Eye (tissue), 1 donor: Measurements from ENCODE around the gene C20orf144.
"Not testable (repeated sequence)": the region's sequence is repeated elsewhere in the genome, so short reads cannot be mapped to it uniquely, and the experiment has no call there.

Source experiments
- DNase-seq: peaks from one replicate; pipeline ENCODE4 v3.0.0-alpha.2; 2015

C20orf144 gene

DNA sequence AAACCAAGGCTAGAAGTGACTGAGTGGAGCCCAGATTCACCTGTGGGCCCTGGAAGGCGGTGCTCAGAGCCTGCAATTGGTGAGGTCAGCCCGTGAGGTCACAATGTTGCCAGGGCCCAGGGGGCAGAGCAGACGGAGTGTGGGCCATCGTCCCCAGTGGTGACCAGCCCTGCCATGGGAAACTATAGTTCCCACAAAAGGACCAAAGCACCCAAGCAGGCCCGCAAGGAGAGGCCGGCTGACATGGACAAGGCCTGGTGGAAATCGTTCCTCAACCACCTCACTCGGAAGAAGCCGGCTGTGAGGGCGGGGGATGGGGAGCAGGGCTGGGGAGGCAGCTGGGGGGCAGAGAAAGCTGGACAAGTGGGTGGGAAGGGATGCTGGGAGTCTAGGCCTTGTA is at the start of gene C20orf144:
C20orf144 (plus strand) TSS at position 156 of the 400 bp plus-strand sequence; CDS start at position 175, 19 bp downstream.
- no peak for DNase-seq

DNA sequence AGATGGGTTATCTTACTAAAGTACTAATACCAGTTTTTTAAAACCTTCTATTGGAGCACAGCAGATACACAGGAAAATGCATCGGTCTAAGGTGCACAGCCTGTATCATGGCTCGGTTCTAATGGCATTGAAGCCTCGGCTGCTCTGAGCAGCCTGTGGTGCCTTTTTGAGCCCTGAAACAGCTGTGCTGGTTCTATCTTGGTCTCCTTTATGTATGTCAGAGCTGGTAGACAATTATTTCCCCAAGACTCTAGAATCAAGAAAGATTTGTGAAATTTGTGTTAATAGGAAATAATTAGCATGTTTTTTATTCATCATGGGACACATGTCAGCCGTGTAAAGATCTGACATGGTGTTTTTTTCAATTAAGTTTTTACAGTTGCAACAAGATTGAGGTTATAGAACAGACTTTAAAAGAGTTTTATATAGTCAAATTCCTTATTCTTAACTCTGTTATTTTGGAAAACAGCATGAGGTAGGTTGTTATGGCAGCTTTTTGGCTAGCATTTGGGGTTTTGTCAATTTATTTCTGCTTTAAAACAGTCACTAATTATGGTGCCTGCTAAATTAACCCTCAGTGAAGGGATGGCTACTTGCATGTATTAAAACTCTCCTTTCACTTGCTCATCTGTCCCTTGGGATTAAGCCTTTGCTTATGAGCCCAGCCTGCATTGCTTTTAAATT is 40.3 kb upstream of the C20orf144 start:
- no peak for DNase-seq

DNA sequence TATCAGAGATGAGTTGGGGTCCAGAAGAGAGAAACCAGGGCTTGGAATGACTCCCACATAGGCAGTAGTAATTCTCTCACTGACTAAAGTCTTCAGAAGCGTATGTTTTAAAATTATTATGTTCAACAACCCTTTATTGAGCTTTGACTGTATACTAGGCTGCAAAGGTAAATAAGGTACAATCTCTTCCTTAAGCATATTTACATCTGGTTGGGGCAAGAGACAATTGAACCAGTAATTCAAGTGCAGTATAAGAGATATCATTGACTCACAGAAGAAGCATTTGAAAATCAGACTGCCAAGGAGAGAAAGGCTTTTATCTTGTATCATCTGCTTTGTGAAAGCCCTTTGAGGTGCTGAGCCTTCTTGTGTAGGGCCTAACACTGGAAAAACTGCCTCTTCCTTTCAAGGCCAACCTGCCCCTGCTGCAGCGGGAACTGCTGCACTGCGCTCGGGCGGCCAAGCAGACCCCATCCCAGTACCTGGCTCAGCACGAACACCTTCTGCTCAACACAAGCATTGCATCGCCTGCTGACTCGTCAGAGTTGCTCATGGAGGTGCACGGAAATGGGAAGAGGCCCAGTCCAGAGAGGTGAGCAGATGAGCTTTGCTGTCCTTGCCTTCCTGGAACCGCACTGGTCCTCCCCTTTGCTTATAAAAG is 39.3 kb upstream of the C20orf144 start:
- no peak for DNase-seq

DNA sequence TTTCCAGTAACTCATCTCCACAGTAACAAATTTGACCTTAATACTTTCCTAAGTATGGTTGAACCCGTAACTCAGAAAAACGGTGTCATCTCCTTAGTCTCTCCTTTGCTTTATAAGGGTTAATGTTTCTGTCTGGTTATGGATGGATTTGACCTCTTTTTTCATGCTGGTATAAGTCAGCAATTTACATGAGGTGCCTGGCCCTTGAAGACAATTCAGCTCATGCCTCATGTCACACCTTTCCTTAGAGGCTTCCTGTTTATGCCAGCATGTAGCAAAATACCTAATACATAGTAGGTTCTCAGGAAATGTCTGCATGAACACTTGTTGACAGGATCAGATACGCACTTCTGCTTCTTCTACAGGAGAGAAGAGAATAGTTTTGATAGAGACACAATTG is 37.7 kb upstream of the C20orf144 start:
- no peak for DNase-seq

DNA sequence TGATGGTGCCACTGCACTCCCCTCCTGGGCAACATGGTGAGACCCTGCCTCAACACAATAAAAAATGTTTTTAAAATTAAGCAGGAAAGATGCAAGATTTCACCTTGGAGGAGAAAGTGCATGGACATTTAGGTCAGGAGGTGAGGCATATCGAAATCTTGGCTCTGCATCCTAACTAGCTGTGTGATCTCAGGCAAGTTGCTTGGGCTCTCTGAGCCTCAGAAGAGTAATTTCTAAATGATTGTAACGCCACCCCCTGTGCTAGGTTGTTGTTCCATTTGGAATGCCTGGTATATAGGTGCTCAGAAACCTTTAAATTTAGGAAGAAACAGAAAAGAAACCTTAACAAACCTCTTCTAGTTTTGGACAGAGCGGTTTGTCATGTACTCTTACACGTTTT is 35.9 kb upstream of the C20orf144 start:
- DNase-seq = no peak

DNA sequence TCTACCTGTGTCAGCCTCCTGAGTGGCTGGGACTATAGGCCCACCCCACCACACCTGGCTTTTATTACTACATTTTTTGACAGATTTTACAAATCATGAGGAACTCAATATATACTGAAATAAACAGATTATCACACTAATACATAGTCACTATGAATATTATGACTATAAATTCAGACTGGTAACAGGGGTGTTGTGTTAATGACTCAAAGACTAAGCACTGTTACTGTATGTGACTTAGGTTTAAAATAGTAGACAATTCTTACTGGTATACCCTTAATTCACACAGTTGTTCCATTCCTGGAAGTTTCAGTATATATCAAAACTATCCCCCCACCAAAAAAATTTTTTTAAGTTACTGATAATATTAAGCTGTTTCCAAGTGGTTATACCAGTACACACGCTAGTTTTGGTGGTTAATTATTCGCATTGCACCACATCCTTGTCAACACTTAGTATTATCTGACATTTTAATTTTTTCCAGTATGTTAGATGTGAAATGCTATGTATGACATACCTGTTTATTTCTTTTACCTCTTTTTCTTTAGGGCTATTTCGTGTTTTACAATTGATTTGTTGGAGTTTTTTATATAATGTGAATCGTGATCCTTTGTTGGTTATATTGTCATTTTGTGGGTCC is 34.4 kb upstream of the C20orf144 start:
- no peak for DNase-seq

DNA sequence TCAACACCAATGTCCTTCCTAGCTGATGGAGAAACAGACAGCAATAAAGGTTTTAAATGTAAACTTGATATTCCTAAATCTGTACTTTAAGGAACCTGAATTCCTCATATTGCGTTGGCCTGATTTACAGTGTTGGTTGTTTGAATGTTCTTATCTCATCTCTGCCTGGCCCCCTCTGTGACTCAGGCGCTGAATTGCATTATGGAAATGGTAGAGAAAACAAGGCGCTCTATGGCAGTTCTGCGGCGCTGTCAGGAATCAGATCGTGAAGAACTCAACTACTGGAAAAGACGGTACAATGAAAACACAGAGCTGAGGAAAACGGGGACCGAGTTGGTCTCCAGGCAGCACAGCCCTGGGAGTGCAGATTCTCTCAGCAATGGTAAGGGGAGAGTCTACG is 32.6 kb upstream of the C20orf144 start:
- DNase-seq = no peak

DNA sequence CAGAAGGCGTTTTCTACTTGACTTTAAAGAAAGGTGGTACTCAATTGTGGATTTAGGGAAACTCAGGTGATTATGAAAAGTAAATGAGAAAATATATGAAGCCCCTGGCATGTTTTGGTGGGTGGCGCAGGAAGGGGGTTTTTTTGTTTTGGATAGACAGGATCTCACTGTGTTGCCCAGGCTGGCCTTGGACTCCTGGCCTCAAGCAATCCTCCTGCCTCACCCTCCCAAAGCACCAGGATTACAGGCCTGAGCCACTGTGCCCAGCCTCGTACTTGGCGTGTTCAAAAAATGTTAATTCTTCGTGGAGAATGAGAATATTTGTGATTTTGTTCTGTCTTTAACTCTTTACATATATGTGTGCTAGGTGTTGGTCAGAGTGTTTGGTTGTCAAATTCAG is 32.1 kb upstream of the C20orf144 start:
- DNase-seq = no peak

DNA sequence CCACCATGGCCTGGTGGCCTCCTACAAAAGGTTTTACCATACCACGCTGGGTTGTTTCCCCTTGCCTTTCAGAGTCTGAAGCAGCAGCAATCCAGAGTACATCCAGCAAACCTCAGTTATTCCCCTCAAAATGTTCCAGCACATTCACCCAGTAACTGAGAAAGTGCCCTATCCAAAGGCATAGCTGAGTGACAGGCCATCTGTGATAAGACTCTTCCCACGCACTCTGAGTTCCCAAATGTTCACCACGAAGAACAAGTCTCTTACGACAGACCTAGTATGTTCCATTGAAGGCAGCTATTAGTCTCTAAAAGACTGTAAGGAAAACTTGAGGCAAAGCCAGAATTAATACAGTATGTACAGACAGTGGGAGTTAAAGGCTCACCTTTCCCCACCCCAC is 31.6 kb upstream of the C20orf144 start:
- DNase-seq = no peak

DNA sequence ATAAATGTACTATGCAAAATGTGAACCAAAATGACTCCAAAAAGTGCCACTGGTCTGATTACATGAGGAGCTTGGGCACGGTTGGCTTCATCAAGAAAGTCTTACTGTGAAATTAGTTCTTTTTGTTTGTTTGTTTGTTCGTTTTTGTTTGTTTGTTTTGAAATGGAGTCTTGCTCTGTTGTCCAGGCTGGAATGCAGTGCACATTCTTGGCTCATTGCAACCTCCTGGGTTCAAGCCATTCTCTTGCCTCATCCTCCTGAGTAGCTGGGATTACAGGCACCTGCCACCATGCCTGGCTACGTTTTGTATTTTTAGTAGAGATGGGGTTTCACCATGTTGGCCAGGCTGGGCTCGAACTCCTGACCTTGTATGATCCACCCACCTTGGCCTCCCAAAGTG is 30.2 kb upstream of the C20orf144 start:
- DNase-seq = not testable (repeated sequence)

DNA sequence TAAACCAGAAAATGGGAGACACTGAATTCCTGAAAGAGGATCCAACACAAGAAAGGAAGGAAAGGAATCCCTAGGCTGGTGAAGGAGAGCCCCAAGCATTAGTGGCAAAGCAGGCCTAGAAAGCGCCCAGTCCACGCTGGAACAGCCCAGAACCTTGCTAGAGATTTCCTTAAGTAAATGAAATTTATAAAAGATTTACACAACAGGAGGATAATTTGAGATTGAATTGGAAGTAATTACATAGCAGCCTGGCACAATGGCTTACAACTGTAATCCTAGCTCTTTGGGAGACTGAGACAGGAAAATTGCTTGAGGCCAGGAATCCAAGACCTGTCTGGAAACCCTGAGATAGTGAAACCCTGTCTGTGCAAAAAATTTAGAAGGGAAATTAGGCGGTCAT is 26.8 kb upstream of the C20orf144 start:
- no peak for DNase-seq

DNA sequence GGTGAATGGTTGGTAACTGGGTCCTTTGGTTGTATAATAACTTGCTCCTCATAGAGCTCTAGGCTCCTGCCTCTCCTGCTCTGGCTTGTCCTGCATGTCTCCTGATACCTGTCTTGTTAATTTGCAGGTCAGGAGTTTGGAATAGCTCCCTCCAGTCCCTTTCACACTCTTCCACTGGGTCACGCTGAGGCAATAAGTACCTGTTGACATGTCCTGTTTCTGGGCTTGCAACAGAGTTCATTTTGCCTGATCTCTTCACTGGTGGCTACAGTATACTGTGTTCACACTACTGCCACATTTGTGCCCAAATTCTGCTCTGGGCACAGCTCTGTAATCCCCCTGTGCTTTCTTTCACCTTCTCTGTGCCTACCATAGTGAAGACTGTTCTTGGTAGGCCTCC is 25.4 kb upstream of the C20orf144 start:
- DNase-seq = no peak

DNA sequence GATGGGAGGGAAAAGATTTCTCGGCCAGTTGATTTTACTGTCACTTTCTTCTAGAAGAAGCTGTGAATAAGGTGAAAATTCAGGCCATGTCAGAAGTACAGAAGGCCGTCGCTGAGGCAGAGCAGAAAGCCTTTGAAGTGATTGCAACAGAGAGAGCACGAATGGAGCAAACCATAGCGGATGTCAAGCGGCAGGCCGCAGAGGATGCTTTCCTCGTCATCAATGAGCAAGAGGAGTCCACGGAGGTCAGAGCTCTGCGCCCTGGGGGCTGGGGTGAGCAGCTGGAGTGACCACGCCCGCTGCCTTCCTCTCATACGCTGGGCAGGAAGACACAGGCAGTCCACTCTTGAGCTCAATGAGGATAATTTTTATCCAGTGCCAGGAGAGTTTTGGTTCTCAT is 21.8 kb upstream of the C20orf144 start:
- DNase-seq = no peak

DNA sequence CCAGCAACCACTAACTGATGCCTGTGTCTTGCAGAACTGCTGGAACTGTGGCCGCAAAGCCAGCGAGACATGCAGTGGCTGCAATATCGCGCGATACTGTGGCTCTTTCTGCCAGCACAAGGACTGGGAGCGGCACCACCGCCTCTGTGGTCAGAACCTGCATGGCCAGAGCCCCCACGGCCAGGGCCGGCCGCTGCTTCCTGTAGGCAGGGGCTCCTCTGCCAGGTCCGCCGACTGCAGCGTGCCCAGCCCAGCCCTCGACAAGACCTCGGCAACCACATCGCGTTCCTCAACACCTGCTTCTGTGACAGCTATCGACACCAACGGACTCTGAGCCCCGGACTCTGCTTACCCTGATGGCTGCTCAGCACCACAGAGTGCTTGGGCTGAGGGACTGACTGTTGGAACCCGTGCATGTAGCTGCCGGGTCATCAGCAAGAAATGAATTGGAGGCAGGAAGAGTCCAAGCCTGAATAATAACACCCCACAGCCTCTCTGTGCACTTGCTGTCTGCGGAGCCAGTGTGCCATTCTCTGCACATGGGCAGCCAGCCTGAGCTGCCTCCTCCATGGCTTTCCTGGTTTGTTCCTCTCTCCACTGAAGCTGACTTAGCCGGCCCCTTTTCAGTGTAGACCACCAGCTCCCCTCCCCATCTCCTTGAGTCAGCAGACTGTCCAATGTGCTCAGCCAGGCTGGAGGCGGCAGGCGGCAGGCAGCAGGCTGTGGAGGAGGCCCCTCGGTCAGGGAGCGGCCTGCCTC is 17.6 kb upstream of the C20orf144 start:
- no peak for DNase-seq

DNA sequence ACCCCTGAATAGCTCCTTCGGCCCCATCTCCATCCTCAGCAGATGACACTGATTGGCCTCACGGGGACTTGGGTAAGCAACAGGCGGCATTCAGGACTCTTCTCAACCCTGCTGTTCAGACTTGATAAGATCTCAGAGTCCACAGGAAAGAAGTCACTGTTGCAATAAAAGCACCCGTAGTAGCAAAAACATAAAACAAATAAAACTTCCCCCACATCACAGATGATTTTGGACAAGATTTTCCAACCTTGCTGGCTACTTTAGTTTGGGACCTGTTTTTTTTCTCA is 17.1 kb upstream of the C20orf144 start:
- DNase-seq = no peak

DNA sequence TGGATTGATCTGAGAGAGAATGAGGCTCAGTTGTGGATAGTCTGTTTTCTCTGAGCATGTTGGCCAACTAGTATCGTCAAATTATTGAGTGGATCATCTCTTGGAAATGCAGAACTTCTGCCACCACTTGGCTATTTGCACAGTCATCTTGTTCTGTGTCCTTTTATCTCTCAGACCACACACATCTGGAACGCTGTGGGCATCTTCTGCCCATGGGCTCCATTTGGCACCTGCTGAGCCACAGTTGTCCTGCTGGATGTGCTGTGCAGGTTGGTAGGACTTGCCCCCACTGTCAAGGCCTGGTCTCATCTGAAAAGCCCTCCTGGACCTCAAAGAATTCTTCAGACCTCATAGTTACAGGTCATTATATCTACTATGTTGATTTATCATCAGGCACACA is 16.7 kb upstream of the C20orf144 start:
- no peak for DNase-seq

DNA sequence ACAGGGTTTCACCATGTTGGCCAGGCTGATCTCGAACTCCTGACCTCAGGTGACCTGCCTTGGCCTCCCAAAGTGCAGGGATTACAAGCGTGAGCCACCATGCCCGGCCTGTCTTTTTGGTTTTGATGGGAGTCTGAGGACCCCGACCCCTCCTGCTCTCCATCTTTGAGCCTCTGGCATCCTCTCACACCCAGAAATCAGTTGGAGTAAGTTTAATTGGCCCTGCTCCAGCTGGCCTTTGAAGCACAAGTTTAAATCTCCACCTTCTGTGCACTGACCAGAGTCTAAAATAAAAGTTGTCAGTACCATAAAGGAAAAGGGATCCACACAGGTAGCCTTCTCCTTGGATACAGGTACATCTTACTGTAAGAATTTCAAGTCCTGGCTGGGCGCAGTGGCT is 15.9 kb upstream of the C20orf144 start:
- no peak for DNase-seq

DNA sequence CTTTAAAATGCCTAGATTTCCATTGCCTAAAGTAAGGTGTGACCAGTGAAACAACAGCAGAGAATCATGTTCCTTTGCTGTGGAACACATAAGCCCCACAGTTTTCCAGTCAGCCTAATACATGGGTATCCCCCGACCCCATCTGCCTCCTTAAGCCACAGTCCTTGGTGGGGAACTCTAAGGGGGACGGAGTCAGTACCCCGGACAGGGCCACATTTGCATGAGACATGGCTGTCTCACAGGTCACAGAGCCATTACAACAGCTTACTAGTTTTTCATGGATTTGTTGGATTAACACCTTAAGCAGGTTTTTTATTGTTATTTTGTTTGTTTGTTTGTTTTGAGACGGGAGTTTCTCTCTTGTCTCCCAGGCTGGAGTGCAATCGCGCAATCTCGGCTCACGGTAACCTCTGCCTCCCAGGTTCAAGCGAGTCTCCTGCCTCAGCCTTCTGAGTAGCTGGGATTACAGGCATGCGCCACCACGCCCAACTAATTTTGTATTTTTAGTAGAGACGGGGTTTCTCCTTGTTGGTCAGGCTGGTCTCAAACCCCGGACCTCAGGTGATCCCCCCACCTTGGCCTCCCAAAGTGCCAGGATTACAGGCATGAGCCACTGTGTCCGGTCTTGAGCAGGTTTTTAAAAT is 15.0 kb upstream of the C20orf144 start:
- not testable (repeated sequence) for DNase-seq

DNA sequence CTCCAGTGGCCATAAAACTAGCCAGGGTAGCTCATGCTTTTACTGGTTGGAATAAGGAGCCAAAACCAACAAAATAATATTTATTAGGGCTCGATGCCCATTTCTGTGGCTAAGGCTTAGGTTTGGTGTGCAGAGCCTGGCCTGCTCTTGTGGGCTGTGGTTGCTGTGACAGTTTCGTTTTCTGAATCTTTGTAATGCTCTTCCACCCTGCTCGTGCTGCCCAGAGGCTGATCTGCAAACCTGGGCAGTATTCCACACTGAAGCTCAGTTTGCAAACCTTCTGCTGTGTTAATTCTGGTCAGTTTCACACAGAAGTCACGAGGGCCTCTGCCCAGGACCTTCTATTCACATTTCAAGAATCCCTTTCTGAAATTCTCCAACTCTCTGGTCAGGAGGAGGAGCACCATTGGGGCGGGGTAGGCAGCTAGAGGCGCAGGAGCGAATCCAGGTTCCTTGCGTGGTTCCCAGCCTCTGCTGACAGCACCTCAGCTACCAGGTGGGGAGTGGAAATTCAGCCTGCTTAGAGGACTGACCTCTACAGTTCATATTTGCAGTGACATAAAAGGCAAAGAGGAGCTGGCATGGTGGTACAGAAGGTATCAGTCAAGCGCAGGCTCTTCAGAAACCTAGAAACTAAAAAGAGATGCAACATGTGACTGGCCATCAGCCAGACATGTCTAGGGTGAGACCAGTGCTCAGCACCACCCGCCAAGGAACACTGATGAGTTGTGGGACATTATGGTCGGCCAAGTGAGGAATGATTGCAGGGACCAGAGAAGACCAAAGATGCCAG is 14.3 kb upstream of the C20orf144 start:
- DNase-seq = no peak

DNA sequence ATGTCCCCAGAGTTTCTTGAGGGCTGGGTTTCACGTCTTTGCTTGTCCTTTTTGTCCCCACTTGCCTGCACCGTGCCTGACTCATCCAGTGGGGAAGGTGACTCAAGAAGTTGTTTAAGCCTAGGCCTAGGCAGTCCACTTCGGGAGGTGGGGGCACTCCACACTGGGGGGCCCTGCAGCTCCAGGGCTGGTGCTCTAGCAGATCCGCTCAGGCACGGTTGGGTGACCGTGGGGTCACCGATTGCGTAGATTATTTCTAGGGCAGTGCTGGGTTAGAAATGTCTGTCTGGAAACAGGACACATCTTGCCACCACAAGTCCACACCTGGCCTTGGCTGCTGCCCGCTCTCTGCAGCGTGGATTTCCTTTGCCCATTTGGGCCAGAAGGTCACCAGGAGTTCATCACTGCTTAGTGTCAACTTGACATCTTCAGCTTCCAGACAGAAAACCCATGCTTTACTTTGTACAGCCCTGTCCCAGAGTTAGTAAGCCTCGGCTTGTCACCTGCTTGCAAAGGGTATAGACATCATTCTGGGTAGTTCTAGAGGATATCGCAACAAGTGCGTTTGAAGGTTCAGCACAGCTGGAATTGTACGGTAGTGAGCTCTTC is 13.6 kb upstream of the C20orf144 start:
- peak; percentile 43 for DNase-seq

DNA sequence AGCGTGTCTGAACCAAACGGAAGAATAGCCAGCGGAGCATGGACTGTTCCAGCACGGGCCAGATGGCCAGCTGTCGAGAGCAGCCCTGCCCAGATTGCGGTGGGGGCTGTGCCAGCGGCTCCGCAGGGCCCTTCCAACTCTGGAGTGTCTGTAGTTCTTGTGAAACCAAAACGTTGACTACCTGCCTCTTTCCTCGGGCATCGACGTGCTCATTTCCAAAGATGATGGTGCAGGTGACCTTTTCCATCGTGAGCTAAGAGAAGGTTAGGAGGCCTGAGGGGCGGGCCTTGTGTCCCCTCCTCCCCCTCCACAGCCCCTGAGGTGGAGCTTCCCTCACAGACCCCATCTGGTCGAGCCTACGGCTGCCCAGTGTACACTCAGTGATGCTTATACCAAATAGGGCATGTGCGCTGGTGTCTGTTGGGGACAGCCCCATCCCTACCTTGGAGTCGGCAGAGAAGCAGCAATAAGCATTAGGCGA is 12.9 kb upstream of the C20orf144 start:
- peak; percentile 60 for DNase-seq
